Measurements from ENCODE around the gene MAGI2.

MAGI2 gene

DNA sequence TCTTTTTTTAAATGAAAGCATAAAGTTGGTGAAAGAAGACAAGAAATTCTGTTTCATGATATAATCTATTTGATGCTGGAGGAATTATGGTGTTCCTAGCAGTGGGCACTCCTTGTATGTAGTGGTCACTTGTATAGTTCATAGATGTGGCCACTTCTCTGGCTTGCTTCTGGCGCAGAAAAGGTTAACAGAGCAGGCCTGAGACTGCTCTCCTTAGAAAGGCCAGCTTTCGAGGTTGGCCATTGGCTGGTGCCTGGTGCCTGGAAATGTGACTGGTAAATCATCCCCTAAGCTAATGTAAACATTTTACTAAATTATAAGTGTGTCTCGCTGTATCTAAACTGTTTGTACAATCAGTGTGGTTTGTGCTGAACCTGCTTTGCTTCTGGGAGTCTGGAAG lies 1378.8 kb downstream of the MAGI2 start:
- Histone ChIP-seq H3K27me3 (ENCODE audit: control insufficient read depth in 5 of 5, insufficient read depth in 4 of 5, low read length in 5 of 5) (no peaks in the 10 kb centered on the region), H3K4me1 (ENCODE audit: control insufficient read depth in 5 of 5, insufficient read depth in 5 of 5, low read length in 5 of 5) (no peaks in the 10 kb centered on the region), H3K9me3 (ENCODE audit: control insufficient read depth in 5 of 5, low read length in 5 of 5) (no peaks in the 10 kb centered on the region), H3K36me3 (ENCODE audit: control insufficient read depth in 5 of 5, insufficient read depth in 5 of 5, low read length in 5 of 5) (no peaks in the 10 kb centered on the region), H3K4me3 (ENCODE audit: low read depth in 1 of 5, low read length in 5 of 5) (no peak overlapping the region), H3K27ac (ENCODE audit: low read depth, low read length) (no peak overlapping the region), H3K9ac (ENCODE audit: low read length in 5 of 5) (no peak overlapping the region)

DNA sequence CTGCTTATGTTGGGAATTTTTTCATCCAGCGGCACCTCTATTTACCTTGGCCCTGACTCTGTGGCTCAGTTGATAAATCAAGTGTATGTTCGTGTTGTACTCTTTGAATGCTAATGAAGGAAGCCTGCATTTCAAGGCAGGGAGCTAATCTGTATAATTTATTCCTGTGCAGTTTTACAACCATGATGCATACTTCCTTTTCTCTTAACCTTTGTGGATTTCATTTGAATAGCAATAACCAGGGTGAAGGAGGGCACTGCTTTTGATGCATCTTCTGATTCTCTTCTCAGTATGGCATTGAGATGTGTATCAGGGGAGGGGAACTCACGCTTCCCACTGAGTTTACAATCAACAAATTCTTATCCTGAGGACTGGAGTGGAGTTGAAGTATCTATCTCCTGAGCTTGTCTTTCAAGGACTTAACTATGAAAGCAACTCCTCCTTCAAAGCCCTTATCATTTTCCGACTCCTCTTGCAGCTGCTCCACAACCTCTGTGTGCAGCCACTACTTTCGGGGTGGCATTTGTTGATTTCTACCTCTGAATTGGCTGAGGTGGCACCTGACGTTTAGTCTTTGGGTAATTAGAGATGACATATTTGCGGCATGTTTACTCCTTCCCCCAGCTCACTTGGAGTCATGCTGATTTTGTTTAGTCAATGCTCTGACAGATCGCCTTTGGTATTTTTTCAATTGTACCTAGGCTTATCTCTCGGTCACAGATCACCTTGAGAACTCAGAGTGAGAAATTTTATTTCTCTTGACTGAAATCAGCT lies 1379.7 kb downstream of the MAGI2 start:
- no peak overlapping the region for H3K9ac ChIP-seq (ENCODE audit: low read length in 5 of 5)
- no peaks in the 10 kb centered on the region for H3K36me3 ChIP-seq (ENCODE audit: control insufficient read depth in 5 of 5, insufficient read depth in 5 of 5, low read length in 5 of 5)
- no peak overlapping the region for H3K4me3 ChIP-seq (ENCODE audit: low read depth in 1 of 5, low read length in 5 of 5)
- H3K27me3 ChIP-seq (ENCODE audit: control insufficient read depth in 5 of 5, insufficient read depth in 4 of 5, low read length in 5 of 5) = no peaks in the 10 kb centered on the region
- no peak overlapping the region for H3K27ac ChIP-seq (ENCODE audit: low read depth, low read length)
- no peaks in the 10 kb centered on the region for H3K4me1 ChIP-seq (ENCODE audit: control insufficient read depth in 5 of 5, insufficient read depth in 5 of 5, low read length in 5 of 5)
- no peaks in the 10 kb centered on the region for H3K9me3 ChIP-seq (ENCODE audit: control insufficient read depth in 5 of 5, low read length in 5 of 5)

DNA sequence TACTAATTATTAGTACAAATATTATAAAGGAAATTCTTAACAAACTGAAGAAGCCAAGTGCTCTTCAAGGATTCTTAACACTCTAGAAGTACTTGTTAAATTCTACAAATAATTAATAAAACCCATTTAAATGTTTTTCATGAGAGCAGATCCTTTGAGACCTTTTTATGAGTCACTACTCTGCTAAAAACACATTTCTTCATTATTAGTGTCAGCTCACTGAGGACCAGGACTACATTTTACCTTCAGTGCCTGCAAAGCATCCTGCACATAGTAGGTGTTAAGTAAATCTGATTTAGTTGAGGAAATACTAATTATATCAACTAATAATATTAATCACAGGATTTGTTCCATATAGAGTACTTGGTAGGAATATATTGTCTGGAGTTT lies 1381.3 kb downstream of the MAGI2 start:
- H3K9me3 ChIP-seq (ENCODE audit: control insufficient read depth in 5 of 5, low read length in 5 of 5) = no peaks in the 10 kb centered on the region
- H3K4me3 ChIP-seq (ENCODE audit: low read depth in 1 of 5, low read length in 5 of 5) = no peak overlapping the region
- H3K27me3 ChIP-seq (ENCODE audit: control insufficient read depth in 5 of 5, insufficient read depth in 4 of 5, low read length in 5 of 5) = no peaks in the 10 kb centered on the region
- no peak overlapping the region for H3K9ac ChIP-seq (ENCODE audit: low read length in 5 of 5)
- H3K27ac ChIP-seq (ENCODE audit: low read depth, low read length) = no peak overlapping the region
- no peaks in the 10 kb centered on the region for H3K36me3 ChIP-seq (ENCODE audit: control insufficient read depth in 5 of 5, insufficient read depth in 5 of 5, low read length in 5 of 5)
- no peaks in the 10 kb centered on the region for H3K4me1 ChIP-seq (ENCODE audit: control insufficient read depth in 5 of 5, insufficient read depth in 5 of 5, low read length in 5 of 5)

DNA sequence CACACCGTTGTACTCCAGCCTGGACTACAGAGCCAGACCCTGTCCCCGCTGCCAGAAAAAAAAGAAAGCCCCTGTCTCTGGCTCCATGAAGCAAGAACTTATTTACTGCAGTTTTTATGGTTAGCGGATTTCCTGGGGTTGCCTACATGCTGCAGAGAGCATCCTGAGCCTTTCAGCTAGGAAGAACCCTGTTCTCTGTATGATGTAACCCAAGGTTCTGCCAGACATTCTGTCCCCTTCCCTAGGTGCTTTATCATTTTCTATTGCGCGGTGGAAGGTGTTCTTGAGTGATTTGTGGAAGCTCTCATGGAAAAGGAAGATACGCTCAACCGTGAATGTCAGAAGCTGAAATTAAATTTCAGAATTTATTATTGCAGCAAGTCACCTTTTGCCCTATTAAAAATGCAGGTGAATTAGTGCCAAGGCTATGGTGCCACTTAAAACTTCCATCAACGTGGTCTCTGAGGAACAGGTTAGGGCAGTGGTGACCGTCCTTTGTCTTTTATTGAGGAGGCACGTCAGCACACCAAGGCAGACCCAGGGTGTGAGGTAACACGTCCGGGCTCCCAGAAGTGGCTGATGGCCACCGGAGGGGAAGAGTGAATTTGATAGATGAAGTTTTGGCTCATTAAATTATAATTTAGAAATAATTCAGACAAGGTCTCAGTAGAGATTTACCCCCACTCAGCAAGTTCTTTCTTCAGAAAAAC lies 1381.8 kb downstream of the MAGI2 start:
- Histone ChIP-seq H3K9ac (ENCODE audit: low read length in 5 of 5) (no peak overlapping the region), H3K4me3 (ENCODE audit: low read depth in 1 of 5, low read length in 5 of 5) (no peak overlapping the region), H3K27ac (ENCODE audit: low read depth, low read length) (no peak overlapping the region), H3K9me3 (ENCODE audit: control insufficient read depth in 5 of 5, low read length in 5 of 5) (no peaks in the 10 kb centered on the region), H3K4me1 (ENCODE audit: control insufficient read depth in 5 of 5, insufficient read depth in 5 of 5, low read length in 5 of 5) (no peaks in the 10 kb centered on the region), H3K27me3 (ENCODE audit: control insufficient read depth in 5 of 5, insufficient read depth in 4 of 5, low read length in 5 of 5) (no peaks in the 10 kb centered on the region), H3K36me3 (ENCODE audit: control insufficient read depth in 5 of 5, insufficient read depth in 5 of 5, low read length in 5 of 5) (no peaks in the 10 kb centered on the region)

DNA sequence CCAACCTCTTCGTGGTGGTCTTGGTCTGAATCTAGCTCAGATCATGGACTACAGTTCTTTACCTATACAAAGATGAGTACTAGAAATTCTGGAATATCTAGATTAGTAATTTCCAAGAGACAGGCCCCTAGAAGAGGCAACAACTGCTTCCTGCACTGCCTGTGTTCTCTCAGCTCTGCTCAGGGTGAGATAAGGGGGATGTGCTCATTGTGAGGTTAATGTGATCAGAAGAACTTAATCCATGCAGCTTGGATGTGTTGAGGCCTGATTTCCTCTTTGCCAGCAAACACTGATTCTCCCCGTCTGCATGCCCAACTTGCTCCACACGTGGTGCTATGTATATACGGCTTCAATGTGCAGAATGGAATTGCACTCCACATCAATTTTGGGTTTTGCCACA lies 1386.9 kb downstream of the MAGI2 start:
- Histone ChIP-seq H3K27ac (ENCODE audit: low read depth, low read length) (no peak overlapping the region), H3K9ac (ENCODE audit: low read length in 5 of 5) (no peak overlapping the region), H3K27me3 (ENCODE audit: control insufficient read depth in 5 of 5, insufficient read depth in 4 of 5, low read length in 5 of 5) (no peaks in the 10 kb centered on the region), H3K4me3 (ENCODE audit: low read depth in 1 of 5, low read length in 5 of 5) (no peak overlapping the region), H3K4me1 (ENCODE audit: control insufficient read depth in 5 of 5, insufficient read depth in 5 of 5, low read length in 5 of 5) (no peaks in the 10 kb centered on the region), H3K9me3 (ENCODE audit: control insufficient read depth in 5 of 5, low read length in 5 of 5) (no peaks in the 10 kb centered on the region), H3K36me3 (ENCODE audit: control insufficient read depth in 5 of 5, insufficient read depth in 5 of 5, low read length in 5 of 5) (no peaks in the 10 kb centered on the region)

DNA sequence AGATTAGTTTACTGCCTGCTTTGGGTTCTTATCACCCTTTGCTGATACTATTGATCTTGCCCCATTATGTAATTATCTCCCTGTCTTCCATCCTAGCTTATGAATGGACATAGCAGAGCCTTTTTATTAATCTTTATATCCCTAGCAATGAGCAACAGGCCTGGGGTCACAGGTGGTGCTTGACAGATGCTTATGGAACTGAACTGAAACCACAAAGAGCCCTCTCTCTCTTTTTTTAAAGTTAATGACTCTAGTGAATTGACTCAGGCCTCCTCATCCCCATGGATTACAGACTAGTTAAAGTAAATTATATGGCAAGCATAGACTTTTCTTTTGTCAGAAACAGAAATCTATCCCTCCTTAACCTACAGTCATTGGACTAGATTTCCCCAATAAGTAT lies 1389.7 kb downstream of the MAGI2 start:
- no peak overlapping the region for H3K27ac ChIP-seq (ENCODE audit: low read depth, low read length)
- no peaks in the 10 kb centered on the region for H3K27me3 ChIP-seq (ENCODE audit: control insufficient read depth in 5 of 5, insufficient read depth in 4 of 5, low read length in 5 of 5)
- H3K9ac ChIP-seq (ENCODE audit: low read length in 5 of 5) = no peak overlapping the region
- H3K9me3 ChIP-seq (ENCODE audit: control insufficient read depth in 5 of 5, low read length in 5 of 5) = no peaks in the 10 kb centered on the region
- H3K4me1 ChIP-seq (ENCODE audit: control insufficient read depth in 5 of 5, insufficient read depth in 5 of 5, low read length in 5 of 5) = no peaks in the 10 kb centered on the region
- H3K36me3 ChIP-seq (ENCODE audit: control insufficient read depth in 5 of 5, insufficient read depth in 5 of 5, low read length in 5 of 5) = no peaks in the 10 kb centered on the region
- no peak overlapping the region for H3K4me3 ChIP-seq (ENCODE audit: low read depth in 1 of 5, low read length in 5 of 5)

DNA sequence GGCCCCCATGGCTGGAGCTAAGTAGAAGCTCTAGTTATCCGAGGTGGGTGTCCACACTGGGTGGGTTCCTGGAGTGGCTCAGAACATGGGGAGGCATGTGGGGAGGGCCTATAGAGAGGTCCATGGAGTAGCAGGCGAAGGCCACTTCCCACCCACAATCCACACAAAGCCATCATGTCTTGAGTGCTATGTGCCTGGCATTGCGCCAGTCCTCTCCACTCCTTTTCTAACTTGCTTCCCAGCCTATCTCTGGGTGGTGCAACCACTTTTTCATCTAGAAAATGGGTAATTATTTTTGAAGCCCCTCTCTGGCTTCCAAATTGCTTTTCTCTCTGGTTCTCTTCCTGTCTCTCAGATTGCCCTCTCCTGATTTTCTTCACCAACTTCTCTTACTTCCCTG lies 1391.3 kb downstream of the MAGI2 start:
- Histone ChIP-seq H3K36me3 (ENCODE audit: control insufficient read depth in 5 of 5, insufficient read depth in 5 of 5, low read length in 5 of 5) (no peaks in the 10 kb centered on the region), H3K27me3 (ENCODE audit: control insufficient read depth in 5 of 5, insufficient read depth in 4 of 5, low read length in 5 of 5) (no peaks in the 10 kb centered on the region), H3K4me1 (ENCODE audit: control insufficient read depth in 5 of 5, insufficient read depth in 5 of 5, low read length in 5 of 5) (peaks cover 0 to 3% (median 0%) of the 10 kb centered on the region in 5 donors), H3K4me3 (ENCODE audit: low read depth in 1 of 5, low read length in 5 of 5) (no peak overlapping the region), H3K27ac (ENCODE audit: low read depth, low read length) (no peak overlapping the region), H3K9me3 (ENCODE audit: control insufficient read depth in 5 of 5, low read length in 5 of 5) (no peaks in the 10 kb centered on the region), H3K9ac (ENCODE audit: low read length in 5 of 5) (no peak overlapping the region)

DNA sequence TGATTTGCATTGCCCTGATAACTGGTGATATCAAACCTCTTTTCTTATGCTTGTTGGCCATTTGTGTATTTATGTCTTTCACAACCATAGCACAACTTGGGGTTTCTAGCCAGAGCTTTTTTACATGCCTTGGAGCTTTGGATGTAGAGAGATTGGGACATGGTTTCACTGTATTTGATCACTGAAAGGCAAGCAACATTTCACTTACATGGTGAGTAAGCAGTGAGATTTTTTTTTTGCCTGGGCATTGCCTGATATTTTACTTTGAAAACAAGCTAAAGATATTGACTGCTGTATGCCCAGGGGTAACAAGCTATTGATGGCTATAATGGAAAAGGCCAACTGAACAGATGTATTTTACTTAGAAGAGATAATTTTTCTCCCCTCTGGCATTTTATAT lies 1395.9 kb downstream of the MAGI2 start:
- Histone ChIP-seq H3K27ac (ENCODE audit: low read depth, low read length) (no peak overlapping the region), H3K36me3 (ENCODE audit: control insufficient read depth in 5 of 5, insufficient read depth in 5 of 5, low read length in 5 of 5) (no peaks in the 10 kb centered on the region), H3K9ac (ENCODE audit: low read length in 5 of 5) (no peak overlapping the region), H3K4me3 (ENCODE audit: low read depth in 1 of 5, low read length in 5 of 5) (no peak overlapping the region), H3K9me3 (ENCODE audit: control insufficient read depth in 5 of 5, low read length in 5 of 5) (peaks cover 0 to 5% (median 0%) of the 10 kb centered on the region in 5 donors), H3K4me1 (ENCODE audit: control insufficient read depth in 5 of 5, insufficient read depth in 5 of 5, low read length in 5 of 5) (peaks cover 0 to 3% (median 0%) of the 10 kb centered on the region in 5 donors), H3K27me3 (ENCODE audit: control insufficient read depth in 5 of 5, insufficient read depth in 4 of 5, low read length in 5 of 5) (no peaks in the 10 kb centered on the region)

DNA sequence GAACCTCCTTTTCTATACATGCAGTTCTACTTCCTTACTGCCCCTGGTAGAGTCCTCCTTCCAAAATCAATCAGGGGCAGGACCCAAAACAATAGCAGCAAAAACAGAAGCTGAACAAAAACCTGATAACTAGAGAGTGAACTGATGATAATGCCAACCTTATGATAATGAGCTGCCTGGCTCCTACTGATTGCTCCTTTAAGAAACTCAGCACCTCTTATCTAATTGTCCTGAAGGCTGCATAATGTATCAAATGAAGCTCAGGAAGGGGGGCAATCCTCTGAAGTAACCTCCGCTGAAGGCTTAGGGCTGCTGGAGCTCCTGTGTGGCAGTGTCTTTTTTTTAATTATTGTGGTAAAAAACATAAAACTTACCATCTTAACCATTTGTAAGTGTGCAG lies 1397.9 kb downstream of the MAGI2 start:
- peaks cover 0 to 3% (median 0%) of the 10 kb centered on the region in 5 donors for H3K4me1 ChIP-seq (ENCODE audit: control insufficient read depth in 5 of 5, insufficient read depth in 5 of 5, low read length in 5 of 5)
- no peaks in the 10 kb centered on the region for H3K27me3 ChIP-seq (ENCODE audit: control insufficient read depth in 5 of 5, insufficient read depth in 4 of 5, low read length in 5 of 5)
- H3K27ac ChIP-seq (ENCODE audit: low read depth, low read length) = no peak overlapping the region
- H3K9me3 ChIP-seq (ENCODE audit: control insufficient read depth in 5 of 5, low read length in 5 of 5) = peaks cover 0 to 5% (median 0%) of the 10 kb centered on the region in 5 donors
- no peak overlapping the region for H3K4me3 ChIP-seq (ENCODE audit: low read depth in 1 of 5, low read length in 5 of 5)
- H3K36me3 ChIP-seq (ENCODE audit: control insufficient read depth in 5 of 5, insufficient read depth in 5 of 5, low read length in 5 of 5) = no peaks in the 10 kb centered on the region
- no peak overlapping the region for H3K9ac ChIP-seq (ENCODE audit: low read length in 5 of 5)

DNA sequence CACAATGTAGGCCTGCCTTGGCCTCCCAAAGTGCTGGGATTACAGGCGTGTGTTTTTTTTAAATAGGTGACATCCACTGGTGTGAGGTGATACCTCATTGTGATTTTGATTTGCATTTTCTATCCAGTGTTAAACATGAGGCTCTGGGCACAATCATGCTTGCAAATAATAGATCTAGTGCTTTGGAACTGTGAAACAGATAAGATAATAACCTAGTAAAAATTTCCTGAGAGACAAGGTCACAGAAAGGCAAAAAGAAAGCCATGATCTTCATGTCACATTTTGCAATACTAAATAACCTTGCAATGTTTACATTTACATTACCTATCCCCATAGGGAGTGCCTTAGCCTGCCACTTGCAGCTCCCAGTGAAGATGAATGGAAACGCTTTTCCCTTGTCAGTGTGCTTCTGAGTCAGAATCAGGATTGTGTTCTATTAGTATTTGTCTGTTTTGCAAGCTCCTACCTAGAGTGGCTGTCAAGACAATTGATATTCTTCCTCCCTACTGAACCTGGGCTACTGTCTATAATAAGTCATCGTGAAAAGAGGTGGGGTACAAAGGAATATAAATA lies 1398.4 kb downstream of the MAGI2 start:
- Histone ChIP-seq H3K36me3 (ENCODE audit: control insufficient read depth in 5 of 5, insufficient read depth in 5 of 5, low read length in 5 of 5) (no peaks in the 10 kb centered on the region), H3K27ac (ENCODE audit: low read depth, low read length) (no peak overlapping the region), H3K4me1 (ENCODE audit: control insufficient read depth in 5 of 5, insufficient read depth in 5 of 5, low read length in 5 of 5) (peaks cover 0 to 3% (median 0%) of the 10 kb centered on the region in 5 donors), H3K9me3 (ENCODE audit: control insufficient read depth in 5 of 5, low read length in 5 of 5) (peaks cover 0 to 5% (median 0%) of the 10 kb centered on the region in 5 donors), H3K9ac (ENCODE audit: low read length in 5 of 5) (no peak overlapping the region), H3K4me3 (ENCODE audit: low read depth in 1 of 5, low read length in 5 of 5) (no peak overlapping the region), H3K27me3 (ENCODE audit: control insufficient read depth in 5 of 5, insufficient read depth in 4 of 5, low read length in 5 of 5) (no peaks in the 10 kb centered on the region)

Measured in subcutaneous abdominal adipose tissue (tissue), 5 donors.